Mucosa of rectum (tissue), 2 donors: Measurements from ENCODE around the gene EPB41L4B.

ENCODE experiments used
- H3K27ac ChIP-seq, 2 donors: one replicate each; pipeline ENCODE4 v1.7.0; 2013; ENCODE audit warnings: inconsistent platforms in 2 of 2, low read depth in 2 of 2, low read length in 2 of 2
- H3K27me3 ChIP-seq, 2 donors: one replicate each; pipeline ENCODE4 v1.7.0; 2013; ENCODE audit warnings: low read length in 2 of 2; ENCODE audit not compliant: control insufficient read depth in 2 of 2, insufficient read depth in 2 of 2
- H3K36me3 ChIP-seq, 2 donors: one replicate each; pipeline ENCODE4 v1.7.0; 2013; ENCODE audit warnings: low read length in 2 of 2; ENCODE audit not compliant: control insufficient read depth in 2 of 2, insufficient read depth in 2 of 2
- H3K4me1 ChIP-seq, 2 donors: one replicate each; pipeline ENCODE4 v1.7.0; 2013; ENCODE audit warnings: low read length in 2 of 2, mild to moderate bottlenecking in 1 of 2; ENCODE audit not compliant: control insufficient read depth in 2 of 2, insufficient read depth in 2 of 2
- H3K4me3 ChIP-seq, 2 donors: one replicate each; pipeline ENCODE4 v1.7.0; 2013; ENCODE audit warnings: low read length in 2 of 2
- H3K9ac ChIP-seq, 2 donors: one replicate each; pipeline ENCODE4 v1.7.0; 2013; ENCODE audit warnings: low read length in 2 of 2, low read depth in 1 of 2, mild to moderate bottlenecking in 1 of 2
- H3K9me3 ChIP-seq, 2 donors: one replicate each; pipeline ENCODE4 v1.7.0; 2013; ENCODE audit warnings: low read length in 2 of 2; ENCODE audit not compliant: control insufficient read depth in 2 of 2
- donor health status: healthy.
- donor health status: Normal muscosa, but diverticular disease.

Gene EPB41L4B

DNA sequence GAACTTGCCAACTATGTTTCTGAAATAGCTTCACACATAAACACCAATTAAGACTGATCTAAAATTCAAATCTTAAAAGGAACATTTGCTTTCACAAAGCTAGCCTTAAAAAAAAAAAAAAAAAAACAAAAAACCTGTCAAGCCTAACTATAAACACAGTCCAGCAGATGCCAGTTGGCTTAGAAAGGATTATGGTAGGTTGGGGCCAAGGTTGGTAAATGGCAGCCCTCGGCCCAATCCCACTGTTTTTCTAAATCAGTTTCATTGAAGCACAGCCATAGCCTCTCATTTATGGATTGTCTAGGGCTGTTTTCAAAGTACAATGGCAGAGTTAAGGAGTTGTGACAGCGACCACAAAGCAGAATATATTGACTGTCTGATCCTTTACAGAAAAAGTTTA, 78.1 kb downstream of the EPB41L4B start:
- Histone ChIP-seq H3K9ac (no peak overlapping the region), H3K27ac (no peak overlapping the region), H3K27me3 (no peaks in the 10 kb centered on the region), H3K36me3 (peaks cover 13 to 30% of the 10 kb centered on the region in 2 donors), H3K9me3 (no peaks in the 10 kb centered on the region), H3K4me1 (no peaks in the 10 kb centered on the region), H3K4me3 (no peak overlapping the region)

- no peak overlapping the region for H3K4me3 ChIP-seq
- H3K36me3 ChIP-seq: peaks cover 15 to 29% of the 10 kb centered on the region in 2 donors
- H3K9ac ChIP-seq: no peak overlapping the region
- no peaks in the 10 kb centered on the region for H3K9me3 ChIP-seq
- H3K27ac ChIP-seq: no peak overlapping the region
- no peaks in the 10 kb centered on the region for H3K27me3 ChIP-seq
- no peaks in the 10 kb centered on the region for H3K4me1 ChIP-seq
Observed at GRCh38 chr9:109242014-109242413, 78.8 kb downstream of the EPB41L4B start.

GRCh38 chr9:109241207-109241606, 79.7 kb downstream of the EPB41L4B start:
- Histone ChIP-seq H3K4me3 (no peak overlapping the region), H3K9ac (no peak overlapping the region), H3K9me3 (no peaks in the 10 kb centered on the region), H3K4me1 (no peaks in the 10 kb centered on the region), H3K36me3 (peaks cover 15 to 29% of the 10 kb centered on the region in 2 donors), H3K27ac (no peak overlapping the region), H3K27me3 (no peaks in the 10 kb centered on the region)

DNA sequence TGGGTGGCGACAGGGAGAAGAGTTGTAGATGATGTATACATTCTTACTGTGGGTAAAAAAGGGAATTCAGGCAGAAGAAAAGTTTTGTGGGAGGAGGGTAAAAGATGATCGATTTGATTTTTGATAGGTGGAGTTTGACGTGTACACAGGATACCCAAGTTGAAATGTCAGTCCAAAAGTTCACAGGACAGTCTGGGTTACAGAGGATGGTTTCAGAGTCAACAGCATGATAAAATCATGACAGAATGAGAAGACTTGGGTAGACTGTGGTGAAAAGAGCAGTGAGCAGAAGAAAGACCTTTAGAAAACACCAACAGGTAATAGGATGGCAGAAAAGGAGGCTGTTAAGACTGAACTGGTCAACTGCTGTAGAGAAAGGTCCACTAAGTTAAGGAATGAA, 81.6 kb downstream of the EPB41L4B start:
- no peak overlapping the region for H3K9ac ChIP-seq
- no peaks in the 10 kb centered on the region for H3K27me3 ChIP-seq
- no peaks in the 10 kb centered on the region for H3K4me1 ChIP-seq
- H3K27ac ChIP-seq: no peak overlapping the region
- H3K36me3 ChIP-seq: peaks cover 15 to 29% of the 10 kb centered on the region in 2 donors
- H3K9me3 ChIP-seq: no peaks in the 10 kb centered on the region
- H3K4me3 ChIP-seq: no peak overlapping the region

- Histone ChIP-seq H3K9ac (no peak overlapping the region), H3K9me3 (no peaks in the 10 kb centered on the region), H3K27ac (no peak overlapping the region), H3K4me1 (no peaks in the 10 kb centered on the region), H3K36me3 (peaks cover 15 to 29% of the 10 kb centered on the region in 2 donors), H3K4me3 (no peak overlapping the region), H3K27me3 (no peaks in the 10 kb centered on the region)
Observed at GRCh38 chr9:109238655-109239054, 82.2 kb downstream of the EPB41L4B start.

DNA sequence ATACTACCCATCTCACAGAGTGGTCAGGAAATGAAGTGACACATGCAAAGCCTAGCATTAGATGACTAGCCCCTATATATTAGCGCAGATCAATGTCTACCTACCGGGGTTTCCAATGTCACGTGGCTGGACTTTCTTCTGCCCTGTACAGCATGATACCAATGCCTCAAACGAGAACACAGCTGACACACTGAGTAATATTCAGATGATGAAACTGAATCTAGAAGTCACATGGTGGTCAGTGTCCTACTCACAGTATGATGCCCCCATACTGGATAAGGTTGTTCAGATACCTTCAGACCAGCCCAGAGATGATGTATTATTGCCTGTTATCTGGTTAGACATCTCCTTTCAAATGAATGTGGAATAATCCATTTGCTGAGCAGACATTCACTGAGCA, 82.7 kb downstream of the EPB41L4B start:
- H3K27ac ChIP-seq: no peak overlapping the region
- H3K9me3 ChIP-seq: no peaks in the 10 kb centered on the region
- H3K4me3 ChIP-seq: no peak overlapping the region
- H3K4me1 ChIP-seq: no peaks in the 10 kb centered on the region
- H3K36me3 ChIP-seq: peaks cover 15 to 29% of the 10 kb centered on the region in 2 donors
- H3K9ac ChIP-seq: no peak overlapping the region
- H3K27me3 ChIP-seq: no peaks in the 10 kb centered on the region

GRCh38 chr9:109232449-109233237, 88.2 kb downstream of the EPB41L4B start:
- Histone ChIP-seq H3K9ac (no peak overlapping the region), H3K4me1 (no peaks in the 10 kb centered on the region)

DNA sequence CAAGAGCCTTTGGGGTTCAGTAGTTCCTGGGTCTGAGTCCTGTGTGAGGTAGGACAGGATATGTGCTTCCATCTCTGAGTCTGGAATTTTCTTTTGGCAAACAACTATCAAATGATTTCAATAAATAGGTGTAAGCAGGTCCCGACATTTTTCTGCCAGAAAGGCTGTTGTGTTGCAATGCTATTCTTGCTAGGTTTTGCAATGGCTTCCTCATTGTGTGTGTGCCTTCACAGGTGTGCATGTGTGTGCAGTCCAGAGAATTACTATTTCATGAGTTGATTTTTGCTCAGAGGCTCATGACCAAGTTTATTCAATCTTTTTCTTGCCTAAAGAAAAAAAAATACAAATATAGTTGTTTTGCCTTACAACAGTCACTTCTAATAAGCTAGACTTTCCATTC, 89.3 kb downstream of the EPB41L4B start:
- H3K4me1 ChIP-seq: no peaks in the 10 kb centered on the region
- no peaks in the 10 kb centered on the region for H3K27me3 ChIP-seq
- no peak overlapping the region for H3K9ac ChIP-seq
- H3K27ac ChIP-seq: no peak overlapping the region
- H3K4me3 ChIP-seq: no peak overlapping the region
- no peaks in the 10 kb centered on the region for H3K36me3 ChIP-seq
- H3K9me3 ChIP-seq: no peaks in the 10 kb centered on the region

More at GRCh38 chr9:109232449-109233237, 88.2 kb downstream of the EPB41L4B start:
- H3K27ac ChIP-seq: no peak overlapping the region
- peaks cover 1% of the 10 kb centered on the region in 2 donors for H3K36me3 ChIP-seq
- H3K4me3 ChIP-seq: no peak overlapping the region
- H3K27me3 ChIP-seq: no peaks in the 10 kb centered on the region
- no peaks in the 10 kb centered on the region for H3K9me3 ChIP-seq

DNA sequence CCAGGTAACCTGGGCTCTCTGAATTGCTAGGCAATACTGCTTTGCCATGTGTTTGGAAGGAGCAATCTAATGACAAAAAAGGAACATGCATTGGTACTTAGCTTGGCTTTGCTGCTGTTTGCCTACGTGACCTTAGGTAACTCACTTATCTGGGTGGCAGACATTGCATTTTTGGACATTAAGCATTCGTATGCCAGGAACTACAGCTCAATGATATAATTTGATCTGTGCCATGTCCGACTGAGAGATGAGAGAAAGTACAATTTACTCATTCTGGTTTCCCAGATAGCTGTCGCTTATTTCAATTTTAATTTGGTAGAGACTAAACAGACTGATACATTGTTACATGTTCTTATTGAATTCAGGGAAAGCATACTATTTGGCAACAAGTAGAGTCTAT, 90.6 kb downstream of the EPB41L4B start:
- Histone ChIP-seq H3K27me3 (no peaks in the 10 kb centered on the region), H3K9ac (no peak overlapping the region), H3K4me3 (no peak overlapping the region), H3K27ac (no peak overlapping the region), H3K36me3 (no peaks in the 10 kb centered on the region), H3K9me3 (no peaks in the 10 kb centered on the region), H3K4me1 (no peaks in the 10 kb centered on the region)

GRCh38 chr9:109229682-109230081, 91.2 kb downstream of the EPB41L4B start:
- Histone ChIP-seq H3K9ac (no peak overlapping the region), H3K27me3 (no peaks in the 10 kb centered on the region)

More at GRCh38 chr9:109229682-109230081, 91.2 kb downstream of the EPB41L4B start:
- Histone ChIP-seq H3K9me3 (no peaks in the 10 kb centered on the region), H3K36me3 (no peaks in the 10 kb centered on the region), H3K4me1 (no peaks in the 10 kb centered on the region), H3K4me3 (no peak overlapping the region), H3K27ac (no peak overlapping the region)
